Mesenchymal stem cell (in vitro differentiated cells and primary cell): Measurements from ENCODE around the gene AP3B1.
"Not testable (repeated sequence)": the region's sequence is repeated elsewhere in the genome, so short reads cannot be mapped to it uniquely, and the experiment has no call there.

ENCODE experiments used
- DNase-seq: peaks from one replicate; pipeline ENCODE4 v3.0.0-alpha.2; 2013
- H2AFZ ChIP-seq: one replicate; pipeline ENCODE4 v1.6.1; 2013; ENCODE audit warnings: low read depth, mild to moderate bottlenecking, control low read depth, inconsistent platforms, low read length, moderate library complexity
- H2AK5ac ChIP-seq: 2 replicates; pipeline ENCODE4 v1.6.1; 2013; ENCODE audit warnings: low read length, moderate library complexity, mild to moderate bottlenecking, inconsistent platforms; ENCODE audit not compliant: severe bottlenecking
- H2BK120ac ChIP-seq: one replicate; pipeline ENCODE4 v1.6.1; 2013; ENCODE audit warnings: low read depth, mild to moderate bottlenecking, inconsistent platforms, low read length, moderate library complexity
- H2BK12ac ChIP-seq, 2 experiments: one replicate each; pipeline ENCODE4 v1.6.1; 2013; ENCODE audit warnings: inconsistent platforms in 2 of 2, low read length in 2 of 2, mild to moderate bottlenecking in 2 of 2, moderate library complexity in 2 of 2, control low read depth in 1 of 2
- H2BK15ac ChIP-seq: one replicate; pipeline ENCODE4 v1.6.1; 2013; ENCODE audit warnings: mild to moderate bottlenecking, low read depth, inconsistent platforms; ENCODE audit not compliant: poor library complexity, severe bottlenecking
- H2BK5ac ChIP-seq: 2 replicates; pipeline ENCODE4 v1.6.1; 2013; ENCODE audit warnings: low read depth, mild to moderate bottlenecking, low read length, control low read depth, inconsistent platforms; ENCODE audit not compliant: poor library complexity, severe bottlenecking
- H3K14ac ChIP-seq, 2 experiments: one replicate each; pipeline ENCODE4 v1.6.1; 2013; ENCODE audit warnings: inconsistent platforms in 2 of 2, low read length in 2 of 2, control low read depth in 1 of 2, mild to moderate bottlenecking in 1 of 2, moderate library complexity in 1 of 2
- H3K18ac ChIP-seq, 2 experiments: one replicate each; pipeline ENCODE4 v1.6.1; 2013; ENCODE audit warnings: inconsistent platforms in 2 of 2, low read length in 2 of 2, control low read depth in 1 of 2, low read depth in 1 of 2, mild to moderate bottlenecking in 1 of 2
- H3K23ac ChIP-seq, 2 experiments: one replicate each; pipeline ENCODE4 v1.6.1; 2013; ENCODE audit warnings: inconsistent platforms in 2 of 2, low read length in 2 of 2, mild to moderate bottlenecking in 2 of 2, moderate library complexity in 2 of 2, control low read depth in 1 of 2
- H3K27ac ChIP-seq: 2 replicates; pipeline ENCODE4 v1.5.1; 2013; ENCODE audit warnings: mild to moderate bottlenecking, moderate library complexity, low read length, control low read depth, inconsistent platforms; ENCODE audit not compliant: poor library complexity, severe bottlenecking
- H3K27me3 ChIP-seq, 2 experiments: 2 replicates each; pipeline versions ENCODE4 v1.6.1 to v1.7.0; 2013; ENCODE audit warnings: low read length in 2 of 2, mild to moderate bottlenecking in 2 of 2, moderate library complexity in 2 of 2, control low read depth in 1 of 2, inconsistent platforms in 1 of 2; ENCODE audit not compliant: control insufficient read depth in 1 of 2, insufficient read depth in 1 of 2
- H3K36me3 ChIP-seq, 2 experiments: 2 replicates each; pipeline versions ENCODE4 v1.6.1 to v1.7.0; 2013; ENCODE audit warnings: low read length in 2 of 2, control low read depth in 1 of 2, inconsistent platforms in 1 of 2, low read depth in 1 of 2, mild to moderate bottlenecking in 1 of 2; ENCODE audit not compliant: insufficient read depth in 2 of 2, control insufficient read depth in 1 of 2
- H3K4ac ChIP-seq, 2 experiments: one replicate each; pipeline ENCODE4 v1.6.1; 2013; ENCODE audit warnings: inconsistent platforms in 2 of 2, low read length in 2 of 2, mild to moderate bottlenecking in 2 of 2, moderate library complexity in 2 of 2, control low read depth in 1 of 2, low read depth in 1 of 2
- H3K4me1 ChIP-seq: 2 replicates; pipeline ENCODE4 v1.6.1; 2013; ENCODE audit warnings: low read depth, low read length, control low read depth; ENCODE audit not compliant: control insufficient read depth, insufficient read depth
- H3K4me2 ChIP-seq: 2 replicates; pipeline ENCODE4 v1.6.1; 2013; ENCODE audit warnings: low read length, mild to moderate bottlenecking, inconsistent platforms; ENCODE audit not compliant: poor library complexity, severe bottlenecking
- H3K4me3 ChIP-seq, 2 experiments: 2 replicates each; pipeline versions ENCODE4 v1.5.1 to v1.7.0; 2013; ENCODE audit warnings: low read length in 2 of 2, mild to moderate bottlenecking in 2 of 2, control low read depth in 1 of 2, low read depth in 1 of 2; ENCODE audit not compliant: insufficient read depth in 1 of 2
- H3K79me1 ChIP-seq: replicated peaks from 2 replicates; pipeline ENCODE4 v1.6.1; 2013; ENCODE audit warnings: mild to moderate bottlenecking, control low read depth, low read length, inconsistent platforms; ENCODE audit not compliant: poor library complexity, severe bottlenecking
- H3K9ac ChIP-seq: 2 replicates; pipeline ENCODE4 v1.7.0; 2013; ENCODE audit warnings: mild to moderate bottlenecking, low read length, moderate library complexity
- H3K9me3 ChIP-seq: 2 replicates; pipeline ENCODE4 v1.7.0; 2013; ENCODE audit warnings: mild to moderate bottlenecking, low read length; ENCODE audit not compliant: control insufficient read depth
- H4K8ac ChIP-seq: one replicate; pipeline ENCODE4 v1.6.1; 2013; ENCODE audit warnings: inconsistent platforms, mild to moderate bottlenecking, low read length, moderate library complexity
- H4K91ac ChIP-seq: one replicate; pipeline ENCODE4 v1.6.1; 2013; ENCODE audit warnings: mild to moderate bottlenecking, low read length, inconsistent platforms
- WGBS: methylation state at CpG from one replicate; pipeline ENCODE4 v1.1.7; 2013; ENCODE audit warnings: mixed read lengths; 5-methylcytosine and 5-hydroxymethylcytosine counted together

Gene AP3B1

DNA sequence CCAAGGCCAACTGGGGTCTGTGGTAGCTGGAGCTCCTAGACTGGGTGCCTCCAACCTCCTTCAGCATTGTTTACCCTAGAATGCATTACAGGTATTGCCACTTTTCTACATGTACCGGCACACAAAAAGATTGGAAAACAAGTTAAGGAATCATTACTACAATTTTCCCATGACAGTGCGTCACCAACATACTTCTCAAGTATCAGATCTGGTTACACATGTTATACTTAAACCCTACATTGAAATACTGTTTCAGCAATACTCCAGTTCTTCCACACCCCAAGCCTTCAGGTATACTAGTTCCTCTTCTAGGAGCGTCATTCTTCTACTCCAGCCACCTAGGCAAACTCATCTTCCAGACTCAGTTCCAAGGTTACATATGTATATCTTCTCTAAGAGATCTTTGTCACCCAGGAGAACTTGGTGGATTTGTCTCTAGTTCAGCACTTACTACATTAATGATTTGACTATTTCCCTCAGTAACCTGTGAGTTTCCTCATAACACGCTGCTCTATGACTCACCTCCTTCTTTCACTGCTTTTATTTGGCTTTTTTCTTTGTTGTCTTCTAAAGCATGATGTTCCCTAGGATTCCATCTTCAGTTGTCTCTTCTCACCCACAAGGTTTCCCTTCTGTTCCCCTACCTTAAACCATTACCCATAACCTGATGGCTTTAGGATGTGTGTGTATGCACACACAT, 217.0 kb downstream of the AP3B1 start:
- H2AFZ ChIP-seq = no peak overlapping the region
- no peak overlapping the region for H3K4ac ChIP-seq
- 96% methylated on average over 4 of the region's 4 CpGs for WGBS
- H3K4me2 ChIP-seq = no peak overlapping the region
- H3K9ac ChIP-seq = no peak overlapping the region
- H3K27me3 ChIP-seq = no peaks in the 10 kb centered on the region
- no peaks in the 10 kb centered on the region for H3K36me3 ChIP-seq
- no peaks in the 10 kb centered on the region for H3K4me1 ChIP-seq
- H4K8ac ChIP-seq = no peak overlapping the region
- H2BK12ac ChIP-seq = no peak overlapping the region
- H3K27ac ChIP-seq = no peak overlapping the region
- H3K14ac ChIP-seq = no peak overlapping the region
- H3K9me3 ChIP-seq = no peaks in the 10 kb centered on the region
- no peak overlapping the region for H2BK120ac ChIP-seq
- no peak overlapping the region for H3K4me3 ChIP-seq
- H2AK5ac ChIP-seq = no peak overlapping the region
- H3K79me1 ChIP-seq = peaks cover 4% of the 10 kb centered on the region
- H2BK15ac ChIP-seq = no peak overlapping the region
- no peak for DNase-seq
- H3K18ac ChIP-seq = no peak overlapping the region
- H4K91ac ChIP-seq = no peak overlapping the region
- no peak overlapping the region for H2BK5ac ChIP-seq
- no peak overlapping the region for H3K23ac ChIP-seq

DNA sequence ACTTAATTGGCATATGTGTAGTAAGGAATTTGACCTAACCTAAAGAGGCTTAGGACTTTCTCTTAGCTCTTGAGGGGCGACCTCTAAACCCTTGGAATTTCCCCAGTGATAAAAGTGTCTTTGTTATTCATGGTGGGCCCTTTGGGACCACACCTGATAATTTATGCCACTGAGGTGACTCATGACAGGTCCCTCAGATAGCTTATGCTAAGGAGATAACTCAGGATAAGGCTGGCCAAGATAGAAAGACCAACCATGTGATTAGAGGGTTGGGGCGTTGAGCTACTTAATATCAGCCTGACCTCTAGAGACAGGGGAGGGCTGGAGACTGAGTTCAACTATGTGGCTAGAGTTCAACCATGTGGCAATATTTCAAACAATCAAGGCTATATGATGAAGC, 218.1 kb downstream of the AP3B1 start:
- H2BK5ac ChIP-seq = no peak overlapping the region
- H4K8ac ChIP-seq = no peak overlapping the region
- no peaks in the 10 kb centered on the region for H3K36me3 ChIP-seq
- DNase-seq = peak; percentile 12
- no peak overlapping the region for H3K4me3 ChIP-seq
- no peak overlapping the region for H3K4me2 ChIP-seq
- no peak overlapping the region for H2BK12ac ChIP-seq
- no peaks in the 10 kb centered on the region for H3K4me1 ChIP-seq
- no peak overlapping the region for H2AK5ac ChIP-seq
- no peak overlapping the region for H3K23ac ChIP-seq
- H2BK15ac ChIP-seq = no peak overlapping the region
- H3K9ac ChIP-seq = no peak overlapping the region
- 60% methylated on average over 2 of the region's 2 CpGs for WGBS
- no peak overlapping the region for H3K18ac ChIP-seq
- peaks cover 4% of the 10 kb centered on the region for H3K79me1 ChIP-seq
- H3K27me3 ChIP-seq = no peaks in the 10 kb centered on the region
- H4K91ac ChIP-seq = no peak overlapping the region
- no peak overlapping the region for H3K14ac ChIP-seq
- H3K9me3 ChIP-seq = no peaks in the 10 kb centered on the region
- H3K27ac ChIP-seq = no peak overlapping the region
- no peak overlapping the region for H3K4ac ChIP-seq
- no peak overlapping the region for H2AFZ ChIP-seq
- H2BK120ac ChIP-seq = no peak overlapping the region

DNA sequence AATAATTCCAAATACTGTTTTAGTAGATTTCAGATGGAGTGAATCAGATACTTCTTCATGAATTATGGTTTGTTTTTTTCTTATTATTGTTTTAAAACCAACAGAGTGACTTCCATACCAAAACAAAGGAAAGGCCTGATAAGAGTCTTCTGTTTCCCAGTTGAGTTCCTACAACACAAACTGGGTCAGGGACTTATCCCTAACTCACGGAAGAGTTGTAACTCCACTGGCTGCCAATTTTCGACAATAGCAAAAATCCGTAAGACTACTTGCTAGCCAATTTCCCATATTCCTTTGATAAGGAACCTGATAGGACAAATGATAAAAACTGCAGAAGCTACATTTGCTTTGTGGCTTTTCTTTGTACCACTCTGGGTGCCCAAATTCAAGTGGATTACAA, 219.2 kb downstream of the AP3B1 start:
- Histone ChIP-seq H3K36me3 (no peaks in the 10 kb centered on the region), H2AFZ (no peak overlapping the region), H4K8ac (no peak overlapping the region), H3K79me1 (peaks cover 4% of the 10 kb centered on the region), H2BK120ac (no peak overlapping the region), H2BK12ac (no peak overlapping the region), H3K23ac (no peak overlapping the region), H3K9me3 (peaks cover 6% of the 10 kb centered on the region), H3K4me3 (no peak overlapping the region), H2BK15ac (no peak overlapping the region), H3K27me3 (no peaks in the 10 kb centered on the region), H3K14ac (no peak overlapping the region), H3K27ac (no peak overlapping the region), H3K4me2 (no peak overlapping the region), H3K9ac (no peak overlapping the region), H3K18ac (no peak overlapping the region), H3K4ac (no peak overlapping the region), H4K91ac (no peak overlapping the region), H2AK5ac (no peak overlapping the region), H3K4me1 (no peaks in the 10 kb centered on the region), H2BK5ac (no peak overlapping the region)
- 100% methylated on average over 2 of the region's 3 CpGs for WGBS
- DNase-seq = no peak

DNA sequence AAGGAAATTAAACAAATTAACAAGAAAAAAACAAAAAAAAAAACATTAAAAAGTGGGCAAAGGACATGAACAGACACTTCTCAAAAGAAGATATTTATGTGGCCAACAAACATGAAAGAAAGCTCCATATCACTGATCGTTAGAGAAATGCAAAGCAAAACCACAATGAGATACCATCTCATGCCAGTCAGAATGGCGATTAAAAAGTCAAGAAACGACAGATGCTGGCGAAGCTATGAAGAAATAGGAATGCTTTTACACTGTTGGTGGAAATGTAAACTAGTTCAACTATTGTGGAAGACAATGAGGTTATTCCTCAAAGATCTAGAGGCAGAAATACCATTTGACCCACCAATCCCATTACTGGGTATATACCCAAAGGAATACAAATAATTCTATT, 223.8 kb downstream of the AP3B1 start:
- H2AFZ ChIP-seq, DNase-seq, H3K4me1 ChIP-seq, H4K91ac ChIP-seq, H3K4me3 ChIP-seq, H3K79me1 ChIP-seq, H2BK120ac ChIP-seq, H2BK15ac ChIP-seq, H2BK5ac ChIP-seq, H3K23ac ChIP-seq, H4K8ac ChIP-seq, H3K4me2 ChIP-seq, H2BK12ac ChIP-seq, H3K14ac ChIP-seq, H2AK5ac ChIP-seq, H3K27me3 ChIP-seq, H3K27ac ChIP-seq, H3K4ac ChIP-seq, H3K36me3 ChIP-seq, H3K9ac ChIP-seq, H3K18ac ChIP-seq: not testable (repeated sequence)
- H3K9me3 ChIP-seq = peaks cover 19% of the 10 kb centered on the region
- whole genome bisulfite sequencing = 100% methylated on average over 4 of the region's 4 CpGs
